Stimulated activated naive B cell treated with anti-CD40 and anti-IgM and Interleukin-4, amounts not matched to agents 10 μg/mL and 1 μg/mL and 100 μg/mL, for 72 hours (primary cell): ENCODE results near the gene ELP1.
"Not testable (repeated sequence)": the region's sequence is repeated elsewhere in the genome, so short reads cannot be mapped to it uniquely, and the experiment has no call there.

Experiments used
- ATAC-seq, 2 donors: fragments of 150-1000 bp; cut with Tn5 transposase; replicated peaks; 2 replicates each; pipeline ENCODE4 v1.10.0; 2021; ENCODE audit warnings: moderate library complexity in 1 of 2
- DNase-seq: peaks from one replicate; pipeline ENCODE4 v3.0.0; 2021
- H3K27ac Mint-ChIP-seq: one replicate; pipeline ENCODE4 v1.8.0; 2022; ENCODE audit warnings: mild to moderate bottlenecking, mixed read lengths
- H3K27me3 Mint-ChIP-seq, 2 donors: one replicate each; pipeline ENCODE4 v1.8.0; 2022; ENCODE audit warnings: mixed read lengths in 2 of 2
- H3K36me3 Mint-ChIP-seq, 2 donors: one replicate each; pipeline ENCODE4 v1.8.0; 2022; ENCODE audit warnings: mixed read lengths in 2 of 2, mild to moderate bottlenecking in 1 of 2
- H3K4me1 Mint-ChIP-seq, 2 donors: one replicate each; pipeline ENCODE4 v1.8.0; 2022; ENCODE audit warnings: mixed read lengths in 2 of 2, mild to moderate bottlenecking in 1 of 2
- H3K4me3 Mint-ChIP-seq, 2 donors: one replicate each; pipeline ENCODE4 v1.8.0; 2022; ENCODE audit warnings: mild to moderate bottlenecking in 2 of 2, mixed read lengths in 2 of 2, moderate library complexity in 1 of 2
- H3K9me3 Mint-ChIP-seq, 2 donors: one replicate each; pipeline ENCODE4 v1.8.0; 2022; ENCODE audit warnings: mixed read lengths in 2 of 2, mild to moderate bottlenecking in 1 of 2

ELP1 gene

DNA sequence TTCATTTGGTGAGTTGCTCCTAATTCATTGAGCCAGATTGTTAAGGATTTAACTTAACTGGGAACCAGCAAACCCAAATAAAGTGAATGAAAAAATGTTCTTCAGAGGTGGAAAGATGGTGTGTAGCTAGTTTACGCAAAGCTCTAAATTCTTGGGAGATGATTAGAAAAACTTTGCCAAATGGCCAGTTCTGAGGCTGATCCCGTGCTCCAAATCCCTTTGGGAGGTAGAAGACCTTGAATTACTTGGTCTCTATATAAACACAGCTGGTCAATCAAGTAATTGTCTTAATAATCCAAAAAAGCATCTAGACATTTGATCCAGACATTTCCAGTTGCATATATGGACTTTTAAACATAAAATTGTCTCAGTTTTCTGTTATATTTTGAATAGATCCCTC, 89.5 kb downstream of the ELP1 start:
- H3K27ac Mint-ChIP-seq = no peak overlapping the region
- no peaks in the 10 kb centered on the region for H3K27me3 Mint-ChIP-seq
- H3K9me3 Mint-ChIP-seq = no peaks in the 10 kb centered on the region
- no peak for ATAC-seq
- no peak for DNase-seq
- peaks cover 0 to 3% of the 10 kb centered on the region in 2 donors for H3K36me3 Mint-ChIP-seq
- H3K4me3 Mint-ChIP-seq = no peak overlapping the region
- H3K4me1 Mint-ChIP-seq = peaks cover 10 to 22% of the 10 kb centered on the region in 2 donors

DNA sequence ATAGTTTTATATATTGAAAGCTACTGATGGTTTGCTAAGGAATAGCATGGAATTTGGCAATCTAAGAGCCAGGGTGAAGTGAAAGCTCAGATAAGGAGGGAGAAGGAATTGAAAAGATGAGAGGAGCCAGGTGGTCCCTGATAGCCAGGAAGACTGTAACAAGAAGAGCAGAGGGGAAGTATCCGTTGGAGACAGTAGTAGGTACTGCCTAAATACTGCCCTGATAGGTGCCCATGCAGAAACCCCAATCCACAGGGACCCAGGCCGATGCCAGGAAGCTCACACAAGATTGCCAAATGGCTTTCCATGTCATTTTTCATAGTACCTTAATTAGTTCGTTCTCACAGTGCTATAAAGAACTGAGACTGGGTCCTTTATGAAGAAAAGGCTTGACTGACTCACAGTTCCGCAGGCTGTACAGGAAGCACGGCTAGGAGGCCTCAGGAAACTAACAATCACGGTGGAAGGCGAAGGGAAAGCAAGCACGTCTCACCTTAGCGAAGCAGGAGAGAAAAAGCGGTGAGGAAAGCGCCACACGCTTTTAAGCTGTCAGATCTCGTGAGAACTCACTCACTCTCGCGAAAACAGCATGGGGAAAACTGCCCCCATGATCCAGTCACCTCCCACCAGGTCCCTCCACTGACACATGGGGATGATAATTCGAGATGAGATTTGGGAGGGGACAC, 91.2 kb downstream of the ELP1 start:
- Mint-ChIP-seq H3K4me1 (peaks cover 10 to 22% of the 10 kb centered on the region in 2 donors), H3K27ac (peak overlapping the region; percentile 88), H3K4me3 (peak overlapping the region; percentile 79 to 82), H3K27me3 (no peaks in the 10 kb centered on the region), H3K9me3 (no peaks in the 10 kb centered on the region), H3K36me3 (peaks cover 0 to 3% of the 10 kb centered on the region in 2 donors)
- DNase-seq = peak; percentile 27
- peak; percentile 67 to 76 for ATAC-seq

DNA sequence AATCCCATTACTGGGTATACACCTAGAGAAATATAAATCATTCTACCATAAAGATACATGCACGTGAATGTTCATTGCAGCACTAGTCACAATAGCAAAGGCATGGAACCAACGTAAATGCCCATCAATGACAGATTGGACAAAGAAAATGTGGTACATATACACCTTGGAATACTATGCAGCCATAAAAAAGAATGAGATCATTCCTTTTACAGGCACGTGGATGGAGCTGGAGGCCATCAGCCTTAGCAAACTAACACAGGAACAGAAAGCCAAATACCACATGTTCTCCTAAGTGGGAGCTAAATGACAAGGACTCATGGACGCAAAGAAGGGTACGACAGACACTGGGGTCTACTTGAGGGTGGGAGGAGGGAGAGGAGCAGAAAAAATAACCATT, 94.4 kb downstream of the ELP1 start:
- not testable (repeated sequence) for H3K27me3 Mint-ChIP-seq, H3K36me3 Mint-ChIP-seq, DNase-seq, H3K4me3 Mint-ChIP-seq, H3K27ac Mint-ChIP-seq, H3K9me3 Mint-ChIP-seq, ATAC-seq
- peaks cover 25 to 36% of the 10 kb centered on the region in 2 donors for H3K4me1 Mint-ChIP-seq

DNA sequence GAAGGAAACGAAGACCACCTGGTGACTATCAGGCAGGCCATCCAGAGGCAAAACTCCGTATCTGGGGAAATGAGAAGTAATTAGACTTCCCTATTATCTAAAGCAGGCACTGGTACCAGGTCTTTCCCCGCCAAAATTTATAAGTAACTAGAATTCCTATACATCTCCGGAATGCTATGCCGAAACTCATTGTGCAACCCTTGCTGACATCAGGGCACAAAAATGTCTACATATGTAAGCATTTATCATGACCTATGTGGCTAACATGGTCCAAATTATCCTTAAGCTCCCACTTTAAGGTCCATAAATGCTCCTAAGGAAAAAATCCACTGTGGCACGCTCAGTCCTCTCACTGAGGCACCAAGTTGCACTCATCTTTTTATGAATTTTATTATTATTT, 95.9 kb downstream of the ELP1 start:
- Mint-ChIP-seq H3K27ac (no peak overlapping the region), H3K27me3 (no peaks in the 10 kb centered on the region), H3K9me3 (no peaks in the 10 kb centered on the region), H3K36me3 (peaks cover 1 to 3% of the 10 kb centered on the region in 2 donors), H3K4me3 (no peak overlapping the region), H3K4me1 (peaks cover 26 to 35% of the 10 kb centered on the region in 2 donors)
- DNase-seq (no peak), ATAC-seq (no peak)

DNA sequence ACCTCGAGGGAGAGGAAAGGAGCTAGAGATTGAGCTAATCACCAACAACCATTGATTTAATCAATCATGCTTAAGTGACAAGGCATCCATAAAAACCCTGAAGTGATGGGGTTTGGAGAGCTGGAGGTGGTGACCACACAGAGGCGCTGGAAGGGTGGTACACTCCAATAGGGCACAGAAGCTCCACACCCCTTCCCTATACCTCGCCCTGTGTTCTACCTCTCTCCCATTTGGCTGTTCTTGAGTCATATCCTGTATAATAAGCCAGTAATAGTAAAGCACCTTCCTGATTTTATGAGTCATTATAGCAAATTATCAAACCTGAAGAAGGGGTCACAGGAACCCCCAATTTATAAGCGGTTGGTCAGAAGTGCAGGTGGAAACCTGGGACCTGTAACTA, 96.4 kb downstream of the ELP1 start:
- peak overlapping the region; percentile 2 for H3K27ac Mint-ChIP-seq
- H3K4me3 Mint-ChIP-seq = no peak overlapping the region
- H3K27me3 Mint-ChIP-seq = no peaks in the 10 kb centered on the region
- no peak for DNase-seq
- no peak for ATAC-seq
- peaks cover 21 to 30% of the 10 kb centered on the region in 2 donors for H3K4me1 Mint-ChIP-seq
- H3K9me3 Mint-ChIP-seq = no peaks in the 10 kb centered on the region
- peaks cover 3% of the 10 kb centered on the region in 2 donors for H3K36me3 Mint-ChIP-seq

DNA sequence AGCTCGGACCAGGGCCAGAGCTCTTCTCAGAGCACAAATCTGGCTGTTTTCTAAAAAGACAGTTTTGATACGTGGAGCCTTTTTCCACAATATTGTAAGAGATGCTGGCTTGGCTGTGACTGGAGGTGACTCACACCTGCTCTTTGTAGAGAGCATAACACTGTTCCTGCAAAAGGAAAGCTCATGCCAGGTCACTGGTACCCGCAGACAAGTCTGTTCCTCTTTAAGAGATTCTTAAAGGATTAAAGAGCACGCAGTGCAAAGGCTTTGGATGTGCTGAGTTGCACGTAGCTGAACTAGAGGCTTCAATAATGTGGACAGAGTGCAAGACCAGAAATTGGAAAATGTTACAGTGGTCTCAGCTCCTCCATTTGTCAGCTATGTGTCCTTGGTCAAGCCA, 97.1 kb downstream of the ELP1 start:
- no peak overlapping the region for H3K4me3 Mint-ChIP-seq
- ATAC-seq (no peak), DNase-seq (no peak)
- H3K27ac Mint-ChIP-seq = no peak overlapping the region
- H3K27me3 Mint-ChIP-seq = no peaks in the 10 kb centered on the region
- peaks cover 18 to 25% of the 10 kb centered on the region in 2 donors for H3K4me1 Mint-ChIP-seq
- H3K36me3 Mint-ChIP-seq = peaks cover 3% of the 10 kb centered on the region in 2 donors
- H3K9me3 Mint-ChIP-seq = no peaks in the 10 kb centered on the region

DNA sequence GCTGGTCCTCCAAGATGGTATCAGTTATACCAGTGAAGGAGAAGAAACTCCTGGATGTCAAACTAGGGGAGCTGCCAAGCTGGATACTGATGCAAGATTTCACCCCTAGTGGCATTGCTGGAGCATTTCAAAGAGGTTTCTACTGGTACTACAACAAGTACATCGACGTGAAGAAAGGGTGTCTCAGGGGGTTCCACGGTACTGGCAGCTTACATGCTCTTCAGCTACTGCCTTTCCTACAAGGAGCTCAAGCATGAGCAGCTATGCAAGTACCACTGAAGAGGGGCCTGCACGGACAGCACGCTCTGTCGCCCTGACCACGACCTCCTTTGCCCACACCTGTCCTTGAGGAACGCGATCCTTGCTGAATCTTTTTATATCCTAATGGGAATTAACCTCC, 97.6 kb downstream of the ELP1 start:
- no peaks in the 10 kb centered on the region for H3K27me3 Mint-ChIP-seq
- H3K4me3 Mint-ChIP-seq = no peak overlapping the region
- H3K4me1 Mint-ChIP-seq = peaks cover 17 to 25% of the 10 kb centered on the region in 2 donors
- DNase-seq (no peak), ATAC-seq (peak; percentile 31 to 61)
- no peak overlapping the region for H3K27ac Mint-ChIP-seq
- peaks cover 3% of the 10 kb centered on the region in 2 donors for H3K36me3 Mint-ChIP-seq
- no peaks in the 10 kb centered on the region for H3K9me3 Mint-ChIP-seq

DNA sequence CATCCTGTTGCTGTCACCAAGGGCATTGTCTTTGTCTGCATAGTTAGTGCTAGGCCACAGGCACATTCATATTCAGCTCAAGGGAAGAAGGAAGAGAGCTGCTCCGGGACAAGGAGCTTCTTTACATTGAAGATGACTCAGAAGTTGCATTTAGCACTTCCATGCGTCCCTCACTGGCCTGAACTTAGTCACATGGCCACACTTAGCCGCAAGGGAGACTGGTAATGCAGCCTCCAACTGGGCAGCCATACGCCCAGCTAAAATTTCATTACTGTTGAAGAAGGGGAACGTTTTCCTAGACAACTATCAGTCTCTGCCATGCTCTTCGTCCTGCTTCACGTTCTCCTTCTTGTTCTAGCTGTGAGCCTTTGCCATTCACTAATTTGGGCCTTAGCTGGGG, 98.1 kb downstream of the ELP1 start:
- peaks cover 3% of the 10 kb centered on the region in 2 donors for H3K36me3 Mint-ChIP-seq
- no peak overlapping the region for H3K4me3 Mint-ChIP-seq
- H3K27ac Mint-ChIP-seq = no peak overlapping the region
- no peaks in the 10 kb centered on the region for H3K27me3 Mint-ChIP-seq
- DNase-seq = no peak
- peaks cover 17 to 25% of the 10 kb centered on the region in 2 donors for H3K4me1 Mint-ChIP-seq
- no peak for ATAC-seq
- no peaks in the 10 kb centered on the region for H3K9me3 Mint-ChIP-seq

DNA sequence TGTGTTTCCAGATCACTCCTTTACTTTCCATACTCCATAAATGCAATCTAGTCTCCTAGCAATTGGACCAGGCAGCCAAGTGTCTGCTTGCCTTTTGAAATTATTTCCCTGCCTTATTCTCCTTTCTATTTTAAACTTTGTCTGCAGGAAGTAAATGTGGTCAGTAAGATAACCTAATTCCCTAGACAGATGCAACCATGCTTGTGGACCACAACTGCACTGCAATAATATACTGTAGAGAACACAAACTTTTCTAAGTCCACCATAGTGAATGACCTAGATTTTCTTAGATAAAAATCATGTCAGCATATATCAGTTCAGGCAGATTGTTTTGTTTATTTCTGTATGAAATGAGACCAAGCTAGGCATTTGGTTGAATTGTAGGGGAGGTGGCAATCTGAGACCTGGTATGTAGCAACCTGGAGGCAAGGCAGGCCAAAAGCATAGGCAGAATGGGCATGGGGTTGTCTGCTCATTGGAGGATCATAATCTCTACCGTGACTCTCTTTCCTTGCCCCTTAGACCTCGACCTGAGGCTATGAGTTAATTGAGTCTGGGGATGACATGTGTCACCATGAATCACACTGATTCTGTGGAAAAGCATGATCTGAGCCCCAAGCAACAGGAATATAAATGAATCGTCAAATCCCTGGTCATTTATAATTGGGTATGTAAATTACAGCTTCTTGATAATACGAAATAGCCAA, 98.8 kb downstream of the ELP1 start:
- Mint-ChIP-seq H3K36me3 (peaks cover 3% of the 10 kb centered on the region in 2 donors), H3K4me1 (peaks cover 20 to 25% of the 10 kb centered on the region in 2 donors), H3K27me3 (no peaks in the 10 kb centered on the region), H3K9me3 (no peaks in the 10 kb centered on the region), H3K4me3 (no peak overlapping the region), H3K27ac (no peak overlapping the region)
- DNase-seq (no peak), ATAC-seq (peak; percentile 56 to 69)

DNA sequence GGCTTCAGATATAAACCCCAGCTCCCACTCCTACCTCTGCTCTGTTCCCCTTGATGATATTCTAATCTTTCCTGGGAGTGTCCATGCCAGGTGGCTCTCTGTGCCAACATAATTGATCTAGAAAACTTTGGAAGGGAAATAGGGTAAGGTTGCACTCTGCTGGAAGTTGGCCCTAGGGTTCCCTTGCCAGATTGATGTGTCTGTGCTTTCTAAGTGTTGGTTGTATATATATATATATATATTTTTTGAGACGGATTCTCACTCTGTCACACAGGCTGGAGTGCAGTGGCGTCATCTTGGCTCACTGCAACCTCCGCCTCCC, 101.8 kb downstream of the ELP1 start:
- Mint-ChIP-seq H3K36me3 (peaks cover 0 to 3% of the 10 kb centered on the region in 2 donors), H3K9me3 (no peaks in the 10 kb centered on the region), H3K27me3 (no peaks in the 10 kb centered on the region), H3K4me3 (no peak overlapping the region), H3K4me1 (peaks cover 20% of the 10 kb centered on the region in 2 donors), H3K27ac (no peak overlapping the region)
- DNase-seq (no peak), ATAC-seq (no peak)

DNA sequence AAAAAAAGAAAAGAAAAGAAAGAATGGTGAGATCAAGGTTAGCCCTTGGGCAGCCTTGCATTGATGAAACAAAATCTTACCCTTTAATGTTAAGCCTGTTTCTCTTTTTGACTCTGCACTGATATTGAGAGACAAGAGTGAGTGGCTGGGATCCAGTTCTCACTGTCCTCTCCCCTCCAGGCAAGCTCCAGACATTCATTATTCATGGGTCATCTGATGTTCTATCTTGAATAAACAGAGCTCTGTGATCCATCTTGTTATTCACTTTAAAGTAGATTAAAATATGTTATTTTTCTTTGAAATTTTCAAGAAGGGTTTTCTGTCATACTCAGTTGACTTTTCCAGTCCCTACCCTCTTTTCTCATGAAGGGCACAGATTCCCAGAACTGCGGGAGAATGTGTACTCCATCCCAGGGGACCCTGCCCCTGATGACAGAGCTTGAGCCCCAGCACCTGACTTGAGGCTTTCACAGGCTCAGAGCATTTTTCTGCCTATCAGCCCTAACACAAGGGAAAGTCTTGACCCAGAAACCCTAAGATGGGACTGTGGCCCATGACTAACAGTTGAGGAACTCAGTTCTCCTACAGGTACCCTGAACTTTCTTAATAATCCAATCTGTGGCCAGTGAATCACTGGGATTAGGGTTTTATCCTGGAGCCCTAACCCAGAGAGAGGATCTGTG, 102.3 kb downstream of the ELP1 start:
- no peak overlapping the region for H3K4me3 Mint-ChIP-seq
- DNase-seq (no peak), ATAC-seq (no peak)
- no peaks in the 10 kb centered on the region for H3K9me3 Mint-ChIP-seq
- H3K4me1 Mint-ChIP-seq = peaks cover 19 to 20% of the 10 kb centered on the region in 2 donors
- H3K36me3 Mint-ChIP-seq = peaks cover 0 to 3% of the 10 kb centered on the region in 2 donors
- H3K27ac Mint-ChIP-seq = no peak overlapping the region
- no peaks in the 10 kb centered on the region for H3K27me3 Mint-ChIP-seq

DNA sequence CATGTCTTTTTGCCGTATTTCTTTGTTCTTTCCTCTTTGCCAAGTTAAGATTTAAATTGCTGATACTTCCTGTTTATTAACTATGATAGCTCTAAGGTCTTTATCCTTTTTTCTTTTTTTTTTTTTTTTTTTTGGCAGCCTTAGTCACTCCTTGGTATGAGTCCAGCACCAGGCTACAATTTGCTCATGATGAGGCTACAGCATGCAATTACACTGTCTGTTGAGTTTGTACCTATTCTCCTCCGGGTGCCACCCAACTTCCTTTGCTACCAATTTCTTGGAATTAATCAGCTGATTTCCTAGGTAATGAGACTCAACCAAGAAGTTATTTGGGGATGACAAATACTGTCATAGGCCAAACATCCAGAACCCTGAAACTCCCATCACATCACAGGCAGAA, 103.7 kb downstream of the ELP1 start:
- peaks cover 9 to 11% of the 10 kb centered on the region in 2 donors for H3K4me1 Mint-ChIP-seq
- H3K9me3 Mint-ChIP-seq = no peaks in the 10 kb centered on the region
- no peak overlapping the region for H3K4me3 Mint-ChIP-seq
- H3K27ac Mint-ChIP-seq = no peak overlapping the region
- ATAC-seq (no peak), DNase-seq (no peak)
- H3K36me3 Mint-ChIP-seq = peaks cover 0 to 3% of the 10 kb centered on the region in 2 donors
- no peaks in the 10 kb centered on the region for H3K27me3 Mint-ChIP-seq

DNA sequence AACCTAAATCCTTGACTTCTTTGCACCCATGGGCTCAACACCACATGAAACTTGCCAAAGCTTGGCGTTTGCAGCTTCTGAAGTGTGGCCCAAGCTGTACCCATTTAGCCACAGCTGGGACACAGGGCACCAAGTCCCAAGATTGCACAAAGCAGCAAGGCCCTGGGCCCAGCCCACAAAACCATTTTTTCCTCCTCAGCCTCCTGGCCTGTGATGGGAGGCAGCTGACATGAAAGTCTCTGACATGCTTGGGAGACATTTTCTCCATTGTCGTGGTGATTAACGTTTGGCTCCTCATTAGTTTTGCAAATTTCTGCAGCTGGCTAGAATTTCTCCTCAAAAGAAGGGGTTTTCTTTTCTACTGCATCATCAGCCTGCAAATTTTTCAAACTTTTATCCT, 110.1 kb downstream of the ELP1 start:
- no peak for DNase-seq
- ATAC-seq = no peak
- Mint-ChIP-seq H3K4me3 (no peak overlapping the region), H3K36me3 (peaks cover 12 to 29% of the 10 kb centered on the region in 2 donors), H3K4me1 (peaks cover 5 to 21% of the 10 kb centered on the region in 2 donors), H3K27ac (no peak overlapping the region), H3K27me3 (no peaks in the 10 kb centered on the region), H3K9me3 (peaks cover 19 to 24% of the 10 kb centered on the region in 2 donors)
